ENCODE data around the gene TSPAN9.

Gene TSPAN9

GRCh38 chr12:3099146-3099545, 22.0 kb downstream of the TSPAN9 start:
- H3K4me3 ChIP-seq (ENCODE audit: low read length): no peak overlapping the region
- H3K36me3 ChIP-seq (ENCODE audit: control insufficient read depth, low read length): no peaks in the 10 kb centered on the region
- peaks cover 4% of the 10 kb centered on the region; the same call in 1 of the 2 replicates for H3K9me3 ChIP-seq (ENCODE audit: control insufficient read depth, insufficient read depth, low read length)
- H3K4me2 ChIP-seq (ENCODE audit: low read length): no peak overlapping the region
- H3K27me3 ChIP-seq (ENCODE audit: control insufficient read depth, low read length): peaks cover 2% of the 10 kb centered on the region; the same call in 1 of the 2 replicates
- H3K4me1 ChIP-seq (ENCODE audit: control insufficient read depth, low read length): peaks cover 16% of the 10 kb centered on the region
- no peaks in the 10 kb centered on the region for H3K9me2 ChIP-seq (replicated peaks; ENCODE audit: control insufficient read depth, low read length)
- H4K20me1 ChIP-seq (ENCODE audit: control insufficient read depth, insufficient read depth, low read depth, low read length): no peaks in the 10 kb centered on the region
- H3K79me2 ChIP-seq (ENCODE audit: control insufficient read depth, low read length): no peaks in the 10 kb centered on the region
- H3F3A ChIP-seq (ENCODE audit: control insufficient read depth, insufficient read depth): no peaks in the 10 kb centered on the region
- H3K27ac ChIP-seq (ENCODE audit: low read depth, low read length): no peak overlapping the region
- TF ChIP-seq EZH2phosphoT487 (IDR thresholded peaks at IDR 0.05; ENCODE audit: borderline replicate concordance, low read length) (no peak), CTCF (IDR thresholded peaks at IDR 0.05; ENCODE audit: low read depth, low read length, poor library complexity, severe bottlenecking) (no peak)

GRCh38 chr12:3101309-3102024, 24.3 kb downstream of the TSPAN9 start:
- H3K9me3 ChIP-seq (ENCODE audit: control insufficient read depth, insufficient read depth, low read length): peaks cover 4% of the 10 kb centered on the region; the same call in 1 of the 2 replicates
- H3K4me2 ChIP-seq (ENCODE audit: low read length): no peak overlapping the region
- peaks cover 2% of the 10 kb centered on the region; the same call in 1 of the 2 replicates for H3K27me3 ChIP-seq (ENCODE audit: control insufficient read depth, low read length)
- H3K36me3 ChIP-seq (ENCODE audit: control insufficient read depth, low read length): no peaks in the 10 kb centered on the region
- H4K20me1 ChIP-seq (ENCODE audit: control insufficient read depth, insufficient read depth, low read depth, low read length): no peaks in the 10 kb centered on the region
- TF ChIP-seq EZH2phosphoT487 (IDR thresholded peaks at IDR 0.05; ENCODE audit: borderline replicate concordance, low read length): no peak
- no peak for TF ChIP-seq CTCF (IDR thresholded peaks at IDR 0.05; ENCODE audit: low read depth, low read length, poor library complexity, severe bottlenecking)
- H3K4me1 ChIP-seq (ENCODE audit: control insufficient read depth, low read length): peaks cover 17% of the 10 kb centered on the region
- H3K9me2 ChIP-seq (replicated peaks; ENCODE audit: control insufficient read depth, low read length): no peaks in the 10 kb centered on the region
- no peaks in the 10 kb centered on the region for H3K79me2 ChIP-seq (ENCODE audit: control insufficient read depth, low read length)
- H3K27ac ChIP-seq (ENCODE audit: low read depth, low read length): no peak overlapping the region
- no peaks in the 10 kb centered on the region for H3F3A ChIP-seq (ENCODE audit: control insufficient read depth, insufficient read depth)
- no peak overlapping the region for H3K4me3 ChIP-seq (ENCODE audit: low read length)

- Histone ChIP-seq H3K9me3 (ENCODE audit: control insufficient read depth, insufficient read depth, low read length) (peaks cover 4% of the 10 kb centered on the region; the same call in 1 of the 2 replicates), H4K20me1 (ENCODE audit: control insufficient read depth, insufficient read depth, low read depth, low read length) (no peaks in the 10 kb centered on the region), H3K36me3 (ENCODE audit: control insufficient read depth, low read length) (no peaks in the 10 kb centered on the region), H3K27me3 (ENCODE audit: control insufficient read depth, low read length) (peaks cover 2% of the 10 kb centered on the region; the same call in 1 of the 2 replicates), H3K79me2 (ENCODE audit: control insufficient read depth, low read length) (no peaks in the 10 kb centered on the region), H3K4me2 (ENCODE audit: low read length) (no peak overlapping the region), H3K9me2 (replicated peaks; ENCODE audit: control insufficient read depth, low read length) (no peaks in the 10 kb centered on the region), H3K4me3 (ENCODE audit: low read length) (no peak overlapping the region), H3K27ac (ENCODE audit: low read depth, low read length) (no peak overlapping the region), H3K4me1 (ENCODE audit: control insufficient read depth, low read length) (peaks cover 8% of the 10 kb centered on the region), H3F3A (ENCODE audit: control insufficient read depth, insufficient read depth) (no peaks in the 10 kb centered on the region)
- TF ChIP-seq EZH2phosphoT487 (IDR thresholded peaks at IDR 0.05; ENCODE audit: borderline replicate concordance, low read length) (no peak), CTCF (IDR thresholded peaks at IDR 0.05; ENCODE audit: low read depth, low read length, poor library complexity, severe bottlenecking) (no peak)
These were observed 25.7 kb downstream of the TSPAN9 start for GRCh38 chr12:3102771-3103410.

Data from DOHH2 (cell line).